Tibial artery (tissue), 4 donors: ENCODE measurements around the gene CRKL.
"Not testable (repeated sequence)": the region's sequence is repeated elsewhere in the genome, so short reads cannot be mapped to it uniquely, and the experiment has no call there.

Source experiments
- DNase-seq, 2 donors: peaks; one replicate each; pipeline ENCODE4 v3.0.0-alpha.2; 2019
- H3K27ac ChIP-seq, 2 donors: fragments of 200-600 bp; sonication (generic) in 1 of 2; 1 replicate in 1 of 2; 2 replicates in 1 of 2; pipeline ENCODE4 v1.5.1; 2018 to 2019; ENCODE audit warnings: mild to moderate bottlenecking in 1 of 2
- H3K27me3 ChIP-seq, 2 donors: fragments of 200-600 bp; sonication (generic) in 1 of 2; one replicate each; pipeline versions ENCODE4 v1.5.1 to v1.6.0; 2016 to 2019
- H3K36me3 ChIP-seq, 3 donors: fragments of 200-600 bp; sonication (generic) in 2 of 3; one replicate each; pipeline ENCODE4 v1.5.1; 2016 to 2019; ENCODE audit warnings: mild to moderate bottlenecking in 2 of 3
- H3K4me1 ChIP-seq, 4 donors: fragments of 200-600 bp; sonication (generic) in 2 of 4; 1 replicate in 3 of 4; 2 replicates in 1 of 4; pipeline ENCODE4 v1.5.1; 2016 to 2019
- H3K4me3 ChIP-seq, 2 donors: fragments of 200-600 bp; sonication (generic) in 1 of 2; 1 replicate in 1 of 2; 2 replicates in 1 of 2; pipeline ENCODE4 v1.5.1; 2018 to 2019; ENCODE audit warnings: mild to moderate bottlenecking in 2 of 2
- H3K9me3 ChIP-seq, 3 donors: fragments of 200-600 bp; sonication (generic) in 1 of 3; one replicate each; pipeline ENCODE4 v1.5.1; 2016 to 2019
- CTCF ChIP-seq, 2 experiments: fragments of 200-600 bp in 1 of 2; fragments of 450-650 bp in 1 of 2; IDR thresholded peaks; one replicate each; pipeline ENCODE4 v1.5.1; 2017 to 2019; ENCODE audit warnings: antibody characterized with exemption in 2 of 2, mild to moderate bottlenecking in 1 of 2, moderate library complexity in 1 of 2
- intact Hi-C: fragments of 100-400 bp; cut with DNase I; formaldehyde crosslinking; loops from one replicate; pipeline ENCODE4 v1.15.0; 2023; ENCODE audit warnings: low total_unique reads

CRKL gene

GRCh38 chr22:20927940-20928572, 10.8 kb downstream of the CRKL start:
- Histone ChIP-seq H3K9me3 (no peaks in the 10 kb centered on the region), H3K27me3 (no peaks in the 10 kb centered on the region), H3K27ac (no peak overlapping the region), H3K4me1 (peaks cover 0 to 38% (median 12%) of the 10 kb centered on the region in 4 donors), H3K4me3 (no peak overlapping the region), H3K36me3 (peaks cover 0 to 4% (median 0%) of the 10 kb centered on the region in 3 donors)
- peak in 1 of 2 donors; percentile 5 for DNase-seq
- intact Hi-C loops = no loop called here
- TF ChIP-seq CTCF (IDR thresholded peaks at IDR 0.05) = no peak

GRCh38 chr22:20928573-20928967, 11.4 kb downstream of the CRKL start:
- Histone ChIP-seq H3K4me3 (no peak overlapping the region), H3K9me3 (no peaks in the 10 kb centered on the region), H3K36me3 (peaks cover 0 to 4% (median 4%) of the 10 kb centered on the region in 3 donors), H3K27ac (no peak overlapping the region), H3K27me3 (no peaks in the 10 kb centered on the region), H3K4me1 (peaks cover 0 to 33% (median 12%) of the 10 kb centered on the region in 4 donors)
- DNase-seq = no peak
- TF ChIP-seq CTCF (IDR thresholded peaks at IDR 0.05) = no peak
- intact Hi-C loops = no loop called here

GRCh38 chr22:20930004-20930403, 12.8 kb downstream of the CRKL start:
- no peak overlapping the region for H3K27ac ChIP-seq
- peaks cover 0 to 22% (median 12%) of the 10 kb centered on the region in 4 donors for H3K4me1 ChIP-seq
- H3K27me3 ChIP-seq = no peaks in the 10 kb centered on the region
- intact Hi-C loops = no loop called here
- no peak for DNase-seq
- peaks cover 3 to 16% (median 13%) of the 10 kb centered on the region in 3 donors for H3K36me3 ChIP-seq
- H3K9me3 ChIP-seq = no peaks in the 10 kb centered on the region
- no peak overlapping the region for H3K4me3 ChIP-seq
- TF ChIP-seq CTCF (IDR thresholded peaks at IDR 0.05) = no peak

- DNase-seq = peak in 1 of 2 donors; percentile 24
- H3K4me3 ChIP-seq, H3K9me3 ChIP-seq, intact Hi-C loops, H3K27ac ChIP-seq, H3K27me3 ChIP-seq: not testable (repeated sequence)
- Histone ChIP-seq H3K4me1 (peaks cover 0 to 22% (median 13%) of the 10 kb centered on the region in 4 donors), H3K36me3 (peaks cover 5 to 20% (median 18%) of the 10 kb centered on the region in 3 donors)
These were observed 13.2 kb downstream of the CRKL start for GRCh38 chr22:20930435-20930834.

DNA sequence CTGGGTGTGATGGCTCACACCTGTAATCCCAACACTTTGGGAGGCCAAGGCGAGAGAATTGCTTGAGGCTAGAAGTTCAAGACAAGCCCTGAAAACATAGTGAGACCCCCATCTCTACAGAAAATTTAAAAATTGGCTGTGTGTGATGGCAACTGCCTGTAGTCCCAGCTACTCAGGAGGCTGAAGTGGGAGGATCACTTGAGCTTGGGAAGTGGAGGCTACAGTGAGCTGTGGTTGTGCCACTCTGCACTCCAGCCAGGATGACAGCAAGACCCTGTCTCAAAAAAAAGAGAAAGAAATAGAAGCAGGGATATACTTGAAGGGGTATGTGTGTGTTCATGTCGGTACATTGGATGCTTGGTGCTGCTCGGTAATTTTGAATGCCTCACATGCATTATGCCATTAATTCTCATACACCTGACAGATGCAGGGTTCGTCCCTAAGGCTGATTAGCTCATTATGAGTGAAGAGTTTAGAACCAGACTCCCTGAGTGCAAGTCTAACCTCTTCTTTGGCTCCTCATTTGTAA, 14.0 kb downstream of the CRKL start:
- Histone ChIP-seq H3K36me3 (peaks cover 7 to 25% (median 23%) of the 10 kb centered on the region in 3 donors), H3K27ac (no peak overlapping the region), H3K4me3 (no peak overlapping the region), H3K27me3 (no peaks in the 10 kb centered on the region), H3K9me3 (no peaks in the 10 kb centered on the region), H3K4me1 (peaks cover 0 to 28% (median 16%) of the 10 kb centered on the region in 4 donors)
- DNase-seq = no peak
- TF ChIP-seq CTCF (IDR thresholded peaks at IDR 0.05) = no peak
- intact Hi-C loops = loop anchor here (1.0 kb wide), 1 partner anchor 37 kb away; no protein-coding TSS in a partner anchor

- Histone ChIP-seq H3K27ac (no peak overlapping the region), H3K9me3 (no peaks in the 10 kb centered on the region), H3K4me3 (no peak overlapping the region), H3K4me1 (peaks cover 0 to 44% (median 25%) of the 10 kb centered on the region in 4 donors), H3K27me3 (no peaks in the 10 kb centered on the region), H3K36me3 (peaks cover 12 to 39% (median 34%) of the 10 kb centered on the region in 3 donors)
- no peak for DNase-seq
- intact Hi-C loops = no loop called here
- no peak for TF ChIP-seq CTCF (IDR thresholded peaks at IDR 0.05)
These were observed 16.7 kb downstream of the CRKL start for GRCh38 chr22:20933910-20934309.

DNA sequence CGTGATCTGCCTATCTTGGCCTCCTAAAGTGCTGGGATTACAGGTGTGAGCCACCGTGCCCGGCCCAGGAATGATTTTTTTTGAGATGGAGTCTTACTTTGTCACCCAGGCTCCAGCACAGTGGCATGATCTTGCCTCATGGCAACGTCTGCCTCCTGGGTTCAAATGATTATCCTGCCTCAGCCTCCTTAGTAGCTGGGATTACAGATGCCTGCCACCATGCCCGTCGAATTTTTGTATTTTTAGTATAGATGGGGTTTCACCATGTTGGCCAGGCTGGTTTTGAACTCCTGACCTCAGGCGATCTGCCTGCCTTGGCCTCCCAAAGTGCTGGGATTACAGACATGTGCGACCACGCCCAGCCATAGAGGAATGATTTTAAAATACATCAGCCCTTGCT, 17.8 kb downstream of the CRKL start:
- not testable (repeated sequence) for DNase-seq

GRCh38 chr22:20935780-20936539, 18.8 kb downstream of the CRKL start:
- H3K9me3 ChIP-seq, H3K27ac ChIP-seq, DNase-seq, intact Hi-C loops, H3K27me3 ChIP-seq, H3K4me3 ChIP-seq: not testable (repeated sequence)
- Histone ChIP-seq H3K36me3 (peaks cover 12 to 39% (median 34%) of the 10 kb centered on the region in 3 donors), H3K4me1 (peaks cover 0 to 54% (median 32%) of the 10 kb centered on the region in 4 donors)

More for the DNA sequence above, 17.8 kb downstream of the CRKL start:
- H3K9me3 ChIP-seq, intact Hi-C loops, H3K27me3 ChIP-seq, H3K4me3 ChIP-seq, H3K27ac ChIP-seq: not testable (repeated sequence)
- Histone ChIP-seq H3K4me1 (peaks cover 0 to 49% (median 28%) of the 10 kb centered on the region in 4 donors), H3K36me3 (peaks cover 12 to 39% (median 34%) of the 10 kb centered on the region in 3 donors)
